HG02763 (cell line): ENCODE results near the gene TICRR.
"Not testable (repeated sequence)": the region's sequence is repeated elsewhere in the genome, so short reads cannot be mapped to it uniquely, and the experiment has no call there.

ENCODE experiments used
- ATAC-seq: cut with Tn5 transposase; IDR thresholded peaks from one replicate; pipeline ENCODE4 v1.9.1; 2021; ENCODE audit warnings: mild to moderate bottlenecking, moderate library complexity; ENCODE audit not compliant: unreplicated experiment

Gene TICRR

GRCh38 chr15:89559769-89560264 is 15.5 kb upstream of the TICRR start:
- ATAC-seq, result no peak

GRCh38 chr15:89566181-89566580 is 9.1 kb upstream of the TICRR start:
- no peak for ATAC-seq

GRCh38 chr15:89566621-89567294 is 8.5 kb upstream of the TICRR start:
- ATAC-seq, result no peak

DNA sequence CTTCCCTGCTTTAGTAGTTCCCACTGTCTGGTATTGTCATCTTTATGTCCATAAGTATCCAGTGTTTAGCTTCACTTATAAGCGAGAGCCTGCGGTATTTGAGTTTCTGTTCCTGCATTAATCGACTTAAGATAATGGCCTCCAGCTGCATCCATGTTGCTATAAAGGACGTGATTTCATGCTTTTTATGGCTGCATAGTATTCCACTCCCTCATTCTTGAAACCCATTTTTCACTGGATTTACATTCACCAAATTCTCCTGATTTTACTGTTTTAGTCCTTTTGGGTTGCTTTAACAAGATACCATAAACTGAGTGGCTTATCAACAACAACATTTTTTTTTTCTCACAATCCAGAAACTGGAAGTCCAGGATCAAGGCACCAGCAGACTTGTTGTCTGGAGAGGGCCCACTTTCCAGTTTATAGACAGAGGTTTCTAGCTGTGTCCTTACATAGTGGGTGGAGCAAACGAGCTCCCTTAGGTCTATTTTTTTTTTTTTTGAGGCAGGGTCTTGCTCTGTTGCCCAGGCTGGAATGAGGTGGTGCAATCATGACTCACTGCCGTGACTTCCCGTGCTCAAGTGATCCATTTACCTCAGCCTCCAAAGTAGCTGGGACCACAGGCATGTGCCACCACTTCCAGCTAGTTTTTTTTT is 6.1 kb upstream of the TICRR start:
- no peak for ATAC-seq

DNA sequence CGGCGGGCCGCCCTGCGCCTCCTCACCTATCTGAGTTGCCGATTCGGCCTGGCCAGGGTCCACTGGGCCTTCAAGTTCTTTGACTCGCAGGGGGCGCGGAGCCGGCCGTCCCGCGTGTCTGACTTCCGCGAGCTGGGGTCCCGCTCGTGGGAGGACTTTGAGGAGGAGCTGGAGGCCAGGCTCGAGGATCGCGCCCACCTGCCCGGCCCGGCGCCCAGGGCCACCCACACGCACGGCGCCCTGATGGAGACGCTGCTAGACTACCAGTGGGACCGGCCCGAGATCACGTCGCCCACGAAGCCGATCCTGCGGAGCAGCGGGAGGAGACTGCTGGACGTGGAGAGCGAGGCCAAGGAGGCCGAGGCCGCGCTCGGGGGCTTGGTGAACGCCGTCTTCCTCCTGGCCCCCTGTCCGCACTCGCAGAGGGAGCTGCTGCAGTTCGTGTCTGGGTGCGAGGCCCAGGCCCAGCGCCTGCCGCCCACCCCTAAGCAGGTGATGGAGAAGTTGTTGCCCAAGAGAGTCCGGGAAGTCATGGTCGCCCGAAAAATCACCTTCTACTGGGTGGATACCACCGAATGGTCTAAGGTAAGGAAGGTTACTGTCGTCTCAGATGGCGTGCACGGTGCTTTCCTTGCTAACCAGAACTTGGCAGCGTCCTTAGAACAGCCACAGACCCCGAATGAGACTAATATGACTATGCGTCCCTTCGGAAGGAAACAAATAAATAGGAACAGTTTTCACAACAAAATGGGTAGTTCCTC is 567 bp downstream of the TICRR start:
- peak; percentile 2 for ATAC-seq

GRCh38 chr15:89576417-89576773 is 1.1 kb downstream of the TICRR start:
- no peak for ATAC-seq

DNA sequence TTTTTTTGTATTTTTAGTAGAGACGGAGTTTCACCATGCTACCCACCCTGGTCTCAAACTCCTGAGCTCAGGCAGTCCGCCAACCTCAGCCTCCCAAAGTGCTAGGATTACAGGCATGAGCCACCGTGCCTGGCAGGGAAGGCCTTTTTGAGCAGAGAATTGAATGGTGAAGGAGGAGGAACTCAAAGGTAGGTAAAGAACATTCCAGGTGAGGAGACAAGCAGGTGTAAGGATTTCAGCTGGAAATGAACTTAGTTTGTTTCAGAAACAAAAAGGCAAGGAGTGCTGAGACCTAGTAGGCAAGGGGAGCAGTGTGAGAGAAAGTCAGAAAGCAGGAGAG is 2.5 kb downstream of the TICRR start:
- no peak for ATAC-seq

DNA sequence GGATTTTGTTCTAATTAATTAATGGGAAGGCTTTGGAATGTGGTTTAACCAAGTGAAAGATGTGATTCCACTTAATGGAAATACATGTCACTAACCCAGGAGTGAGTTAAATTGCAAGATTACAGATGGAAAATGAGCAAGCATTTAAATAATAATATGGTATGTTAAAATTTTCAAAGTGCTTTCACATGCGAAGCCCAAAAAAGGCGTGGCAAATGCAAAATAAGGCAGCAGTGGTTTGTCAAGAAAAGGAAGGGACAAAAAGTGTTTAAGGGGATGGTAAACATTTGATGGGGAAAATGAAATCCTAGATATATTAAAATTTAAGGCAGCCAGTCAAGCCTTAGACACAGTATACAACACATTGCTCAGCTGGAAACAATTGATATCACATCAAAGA is 2.9 kb downstream of the TICRR start:
- ATAC-seq, result no peak

- not testable (repeated sequence) for ATAC-seq
These were observed 5.5 kb downstream of the TICRR start for GRCh38 chr15:89580747-89581146.

DNA sequence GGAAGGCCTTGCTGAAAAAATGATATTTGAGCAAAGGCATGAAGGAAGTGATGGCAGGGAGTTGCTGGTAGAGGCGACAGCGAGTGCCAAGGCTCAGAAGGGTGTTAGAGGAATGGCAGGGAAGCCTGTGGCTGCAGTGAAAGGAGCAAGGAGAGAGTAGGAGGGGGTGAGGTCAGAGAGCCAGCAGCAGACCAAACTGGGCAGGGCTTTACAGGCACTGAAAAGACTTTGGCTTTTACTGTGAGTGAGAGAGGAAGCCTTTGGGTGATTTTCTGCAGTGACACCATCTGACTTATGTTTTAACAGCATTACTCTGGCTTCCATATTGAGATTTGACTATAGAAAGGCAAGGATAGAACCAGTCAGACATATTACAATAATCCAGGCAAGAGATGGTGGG is 11.4 kb downstream of the TICRR start:
- no peak for ATAC-seq

GRCh38 chr15:89587955-89588354 is 12.7 kb downstream of the TICRR start:
- ATAC-seq, result no peak

GRCh38 chr15:89591834-89592233 is 16.6 kb downstream of the TICRR start:
- no peak for ATAC-seq

DNA sequence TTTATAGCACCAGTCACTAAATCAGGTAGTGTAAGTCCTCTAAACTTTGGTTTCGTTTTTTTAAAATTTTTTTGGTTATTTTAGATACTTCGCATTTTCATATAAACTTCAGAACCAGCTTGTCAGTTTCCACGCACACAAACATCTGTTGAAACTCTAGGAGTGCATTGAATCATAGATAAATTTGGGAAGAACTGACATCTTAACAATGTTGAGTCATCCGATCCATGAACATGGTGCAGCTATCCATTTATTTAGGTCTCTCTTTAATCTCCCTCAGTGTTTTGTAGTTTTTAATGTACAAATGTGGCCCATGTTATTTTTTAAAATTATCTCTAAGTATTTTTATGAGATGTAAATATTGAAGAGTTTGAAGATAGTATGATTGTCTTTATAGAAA is 17.7 kb downstream of the TICRR start:
- ATAC-seq, result no peak

DNA sequence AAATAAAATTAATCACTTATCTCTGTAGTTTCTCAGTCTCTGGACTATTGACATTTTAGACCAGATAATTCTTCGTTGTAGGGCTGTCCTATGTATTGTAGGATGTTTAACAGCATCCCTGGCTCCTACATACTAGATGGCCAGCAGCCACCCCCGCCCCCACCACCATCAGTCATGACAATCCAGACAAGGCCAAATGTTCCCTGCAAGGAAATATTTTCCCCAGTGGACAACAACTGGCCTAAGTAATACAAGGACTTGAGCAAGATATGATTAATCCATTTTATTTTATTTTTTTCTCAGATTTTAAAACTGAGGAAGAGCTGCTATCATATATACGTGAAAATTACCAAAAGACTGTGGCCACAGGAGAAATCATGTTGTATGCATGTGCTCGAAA is 23.8 kb downstream of the TICRR start:
- no peak for ATAC-seq

DNA sequence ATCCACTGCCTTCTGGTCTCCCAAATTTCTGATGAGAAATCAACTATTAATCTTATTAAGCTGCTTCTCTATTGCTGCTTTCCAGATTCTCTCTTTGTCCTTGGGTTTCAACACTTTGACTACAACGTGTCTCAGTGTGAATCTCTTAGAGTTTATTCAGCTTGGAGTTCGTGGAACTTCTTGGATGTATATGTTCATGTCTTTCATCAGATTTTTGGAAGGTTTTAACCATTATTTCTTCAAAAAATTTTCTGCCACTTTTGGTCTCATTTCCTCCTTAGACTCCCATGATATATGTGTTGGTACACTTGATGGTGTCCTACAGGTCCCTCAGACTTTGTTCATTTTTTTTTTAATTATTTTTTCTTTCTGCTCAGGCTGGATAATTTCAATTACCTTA is 36.0 kb downstream of the TICRR start:
- no peak for ATAC-seq

GRCh38 chr15:89613031-89613430 is 37.8 kb downstream of the TICRR start:
- ATAC-seq, result no peak

DNA sequence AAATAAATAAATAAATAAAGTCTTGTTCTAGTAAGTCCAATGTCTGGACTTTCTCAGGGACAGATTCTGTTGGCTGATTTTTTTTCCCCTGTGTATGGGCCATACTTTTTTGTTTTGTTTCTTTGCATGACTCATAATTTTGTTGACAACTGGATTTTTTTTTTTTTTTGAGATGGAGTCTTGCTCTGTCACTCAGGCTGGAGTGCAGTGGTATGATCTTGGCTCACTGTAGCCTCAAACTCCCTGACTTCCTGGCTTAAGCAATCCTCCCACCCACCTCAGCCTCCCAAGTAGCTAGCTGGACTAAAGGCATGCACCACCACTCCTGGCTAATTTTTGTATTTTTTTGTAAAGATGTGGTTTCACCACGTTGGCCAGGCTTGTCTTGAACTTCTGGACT is 38.9 kb downstream of the TICRR start:
- ATAC-seq, result no peak

DNA sequence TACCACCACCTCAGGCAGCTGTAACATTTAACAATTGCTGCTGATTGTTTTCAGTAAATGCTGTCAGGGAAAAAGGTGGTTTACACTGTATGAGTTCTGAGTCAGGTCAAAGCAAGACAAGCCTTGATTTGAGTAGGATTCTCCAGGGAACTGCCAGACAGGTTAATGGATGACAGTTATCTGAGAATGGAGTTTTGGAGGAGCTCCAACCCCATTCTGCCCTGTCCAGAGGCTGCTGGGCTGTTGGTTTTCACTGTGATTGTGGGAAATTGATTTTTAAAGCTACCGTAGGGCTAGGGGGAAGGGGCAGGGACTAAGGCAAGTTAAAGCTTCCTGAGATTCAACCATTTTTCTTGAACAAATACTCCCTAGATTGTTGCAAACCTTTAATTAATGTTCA is 39.9 kb downstream of the TICRR start:
- ATAC-seq, result no peak

DNA sequence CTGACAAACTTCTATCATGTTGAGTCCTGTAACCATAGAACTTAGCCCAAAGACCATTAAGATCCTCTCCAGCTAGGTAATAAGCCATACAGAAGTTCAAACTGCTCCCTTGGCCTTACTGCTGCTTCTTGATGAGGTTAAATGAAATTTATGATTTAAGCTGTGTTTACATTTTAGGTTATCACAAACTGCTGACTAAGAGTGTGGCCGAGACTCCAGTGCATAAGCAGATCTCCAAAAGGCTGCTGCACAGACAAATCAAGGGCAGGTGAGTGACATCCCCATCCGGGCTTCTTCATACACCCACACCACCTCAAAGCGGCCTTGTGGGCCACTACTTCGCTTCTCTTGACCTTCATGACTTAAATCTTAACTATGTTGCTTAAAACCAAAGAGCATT is 41.0 kb downstream of the TICRR start:
- ATAC-seq, result no peak

DNA sequence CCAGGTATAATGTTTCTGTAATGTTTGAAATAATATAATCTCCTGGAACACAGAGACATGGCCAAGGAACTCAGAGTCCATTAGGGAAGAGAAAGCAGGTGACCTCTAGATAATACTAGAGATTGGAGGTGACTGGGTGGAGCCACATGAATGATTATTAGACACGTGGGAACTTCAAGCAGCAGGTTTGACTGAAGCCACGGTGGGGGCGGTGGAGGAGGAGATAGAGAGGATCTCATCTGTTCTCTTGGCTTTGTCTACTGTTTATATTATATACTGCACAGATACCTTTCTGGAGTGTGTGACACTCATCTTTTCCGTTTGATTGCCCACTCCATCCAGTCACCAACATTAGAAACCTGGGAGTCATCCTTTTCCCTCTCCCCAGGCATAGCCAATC is 46.3 kb downstream of the TICRR start:
- ATAC-seq, result no peak

- no peak for ATAC-seq
These were observed 47.9 kb downstream of the TICRR start for GRCh38 chr15:89623165-89623564.

DNA sequence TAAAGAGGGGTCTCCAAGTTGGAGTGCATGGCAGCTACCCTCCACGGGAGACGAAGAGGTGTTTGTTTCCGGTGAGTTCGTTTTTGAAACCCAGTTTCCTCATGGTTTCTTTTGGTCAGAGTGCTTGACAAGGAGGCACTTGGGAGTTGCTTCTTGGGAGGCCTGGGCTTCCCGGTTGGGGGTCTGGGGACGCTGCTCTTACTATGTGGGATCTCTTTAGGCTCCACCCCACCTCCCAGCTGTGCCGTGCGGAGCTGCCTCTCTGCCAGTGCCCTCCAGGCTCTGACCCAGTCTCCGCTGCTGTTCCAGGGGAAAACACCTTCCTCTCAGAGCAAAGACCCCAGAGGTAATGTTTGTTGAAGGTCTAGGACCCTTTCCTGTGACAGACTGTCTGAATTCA is 50.4 kb downstream of the TICRR start:
- ATAC-seq, result no peak
